8988T (cell line): ENCODE results near the gene BMPR1B.
A peak's percentile ranks its signal among the peaks of the same experiment; 100 is the strongest.
"Not testable (repeated sequence)": the region's sequence is repeated elsewhere in the genome, so short reads cannot be mapped to it uniquely, and the experiment has no call there.

ENCODE experiments used
- DNase-seq: peaks from one replicate; pipeline ENCODE4 v3.0.0; 2011

BMPR1B gene

GRCh38 chr4:94763500-94763899 is 5.7 kb downstream of the BMPR1B start:
- DNase-seq: no peak

DNA sequence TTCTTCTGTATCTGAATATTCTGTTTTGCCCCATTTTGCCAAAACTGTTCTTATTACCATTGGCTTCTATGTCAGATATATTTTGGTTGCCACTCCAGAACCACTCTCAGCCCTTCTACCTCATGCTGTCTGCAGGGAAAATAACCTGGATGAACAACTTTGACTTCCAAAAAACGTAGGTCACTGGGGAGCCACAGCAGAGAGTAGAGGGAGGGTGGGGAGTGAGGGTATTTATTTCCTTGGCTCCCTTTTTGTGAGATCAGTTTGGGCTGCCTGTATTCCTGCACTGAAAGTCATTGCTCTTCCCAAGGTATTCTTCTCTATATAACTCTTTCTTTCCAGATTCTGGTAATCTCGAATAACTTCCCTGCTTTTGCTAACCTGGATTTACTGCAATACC is 6.3 kb downstream of the BMPR1B start:
- DNase-seq: no peak

DNA sequence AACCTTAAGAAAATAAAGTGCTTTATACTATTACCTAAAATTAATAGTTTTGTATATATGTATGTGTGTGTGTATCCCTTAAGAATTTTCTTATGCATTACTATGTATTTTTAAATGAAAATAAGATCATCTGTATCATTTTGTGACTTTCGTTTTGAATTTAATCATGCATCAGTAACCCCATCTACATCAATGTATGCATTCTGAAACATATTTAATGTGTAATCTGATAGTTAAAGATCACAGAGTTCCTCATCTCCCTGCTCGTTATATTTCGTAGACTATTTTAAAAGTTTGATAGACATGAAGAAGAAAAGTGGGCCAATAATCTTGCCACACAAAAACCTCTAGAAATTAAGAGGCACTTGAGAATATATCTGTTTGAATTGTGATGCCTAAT is 7.4 kb downstream of the BMPR1B start:
- DNase-seq: no peak

DNA sequence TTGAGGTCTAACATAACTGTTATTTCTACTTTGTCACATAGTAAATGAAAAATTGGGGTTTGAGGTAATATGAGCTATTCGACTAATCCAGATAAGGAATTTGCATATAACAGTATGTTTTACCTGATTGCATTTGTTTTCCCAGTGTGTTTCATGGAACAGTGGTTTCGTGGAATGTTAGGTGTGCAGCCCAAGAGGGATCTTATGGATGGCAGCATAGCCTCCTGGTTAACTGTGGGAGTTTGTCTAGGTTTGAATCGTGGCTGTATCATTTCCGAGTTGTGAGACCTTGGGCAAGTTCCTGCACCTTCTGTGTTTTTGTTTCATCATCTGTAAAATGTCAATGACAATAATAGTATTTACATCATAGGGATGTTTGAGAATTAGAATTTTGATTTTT is 7.9 kb downstream of the BMPR1B start:
- DNase-seq: no peak

DNA sequence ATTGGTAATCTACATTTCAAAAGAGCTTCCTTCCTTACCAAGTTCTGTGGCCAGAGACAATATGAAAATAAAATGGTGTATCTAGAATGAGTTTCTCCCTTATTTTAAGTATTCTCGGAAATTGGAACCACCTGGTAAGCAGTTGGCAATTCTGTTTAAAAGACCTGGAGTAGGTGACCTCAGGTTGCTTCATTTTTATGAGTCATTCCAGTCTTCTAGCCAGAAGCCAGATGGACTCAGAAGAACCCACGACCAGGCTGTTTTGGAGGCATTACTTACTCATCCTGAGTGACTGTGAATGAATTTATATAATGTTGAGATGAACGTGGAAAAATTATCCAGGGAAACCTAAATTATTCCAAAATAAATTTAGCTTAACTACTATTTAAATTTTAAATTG is 9.1 kb downstream of the BMPR1B start:
- no peak for DNase-seq

- no peak for DNase-seq
These were observed 9.7 kb downstream of the BMPR1B start for GRCh38 chr4:94767446-94767845.

DNA sequence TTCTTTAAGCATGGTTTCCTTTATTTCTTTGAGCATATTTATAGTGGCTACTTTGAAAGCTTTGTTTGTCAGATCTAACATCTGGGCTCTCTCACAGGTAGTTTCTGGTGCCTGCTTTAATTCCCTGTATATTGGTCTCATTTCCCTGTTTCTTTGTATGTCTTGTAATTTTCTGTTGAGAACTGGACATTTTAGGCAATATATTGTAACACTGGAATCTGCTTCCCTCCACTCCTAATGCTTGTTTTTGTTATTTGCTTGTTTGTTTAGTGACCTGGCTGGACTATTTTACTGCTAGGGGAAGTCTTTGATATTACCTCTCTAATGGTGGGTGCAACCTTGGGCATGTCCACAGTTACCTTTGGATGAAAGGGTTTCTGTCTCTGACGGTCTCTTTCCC is 25.0 kb downstream of the BMPR1B start:
- DNase-seq: no peak

GRCh38 chr4:94791701-94792100 is 33.9 kb downstream of the BMPR1B start:
- DNase-seq: no peak

DNA sequence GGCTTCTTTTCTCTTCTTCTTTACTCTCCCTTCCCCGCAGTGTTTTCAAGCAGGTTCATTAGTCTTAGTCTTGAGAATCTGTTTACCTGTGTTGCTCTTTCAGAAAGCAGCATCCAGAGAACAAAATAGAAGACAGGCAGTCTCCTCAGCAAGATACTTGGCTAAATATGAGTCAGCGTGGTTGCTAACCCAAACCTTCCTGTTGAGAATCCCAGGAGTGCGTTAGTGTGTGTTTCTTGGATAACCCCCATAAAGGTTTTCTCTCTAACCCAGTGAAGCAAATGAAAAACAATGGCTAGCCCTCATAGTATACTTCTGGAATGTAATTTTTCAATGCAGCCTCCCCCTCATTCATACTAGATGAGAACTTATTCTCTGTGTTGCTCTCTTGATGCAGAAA is 41.1 kb downstream of the BMPR1B start:
- DNase-seq: no peak

DNA sequence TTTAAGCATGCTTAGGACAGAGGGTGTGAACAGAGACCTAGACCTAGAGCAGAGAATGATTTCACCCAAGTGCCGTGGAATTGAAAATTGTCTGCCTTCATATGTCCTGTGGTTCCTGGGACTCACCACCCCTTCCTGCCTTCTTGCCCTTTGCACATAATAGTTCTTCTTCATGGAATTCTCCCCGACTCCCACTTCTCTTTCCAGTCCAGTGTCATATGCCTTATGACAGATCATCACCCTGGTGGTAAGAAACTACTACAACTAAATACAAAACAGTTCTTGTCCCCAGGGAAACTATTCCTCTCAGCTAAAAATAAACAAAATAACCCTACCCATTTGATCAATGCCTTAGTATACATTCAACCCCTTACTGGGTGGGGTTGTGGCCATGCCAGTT is 43.3 kb downstream of the BMPR1B start:
- no peak for DNase-seq

DNA sequence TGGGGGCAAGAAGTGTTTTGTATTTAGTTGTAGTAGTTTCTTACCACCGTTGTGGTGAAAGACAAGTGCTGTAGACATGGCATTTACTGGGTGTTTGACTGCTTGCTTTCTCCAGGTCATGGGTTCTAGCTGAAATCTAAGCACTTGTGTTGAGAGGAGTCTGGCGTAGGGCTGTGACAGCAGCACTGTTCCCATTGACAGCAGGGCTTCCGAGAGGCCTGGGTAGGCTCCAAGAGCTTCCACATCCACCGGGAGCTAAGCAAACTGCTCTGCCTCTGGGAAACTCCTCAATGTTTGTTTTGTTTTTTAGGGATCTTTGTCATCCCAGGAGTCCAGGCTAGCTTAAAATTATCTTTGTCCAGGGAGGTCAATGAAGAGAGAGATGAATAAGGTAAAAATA is 44.3 kb downstream of the BMPR1B start:
- DNase-seq: no peak

DNA sequence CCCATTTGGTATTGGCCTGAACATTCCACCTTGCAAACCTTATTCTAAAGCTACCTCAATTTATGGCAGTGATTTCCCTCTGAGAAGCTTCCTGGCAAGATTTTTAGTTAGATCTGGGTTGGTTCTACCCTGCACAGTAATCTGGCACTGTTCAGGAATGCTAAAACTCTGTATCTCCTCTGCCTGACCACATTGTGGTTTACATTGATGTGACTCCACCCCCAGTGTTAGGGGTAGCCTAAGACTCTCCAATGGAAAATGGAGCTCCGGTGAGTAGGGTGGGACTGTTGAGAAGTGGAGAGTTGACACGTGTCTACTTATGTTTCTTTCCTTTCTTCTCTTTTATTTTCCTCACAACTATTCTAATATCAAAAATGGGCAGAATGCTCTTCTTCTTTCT is 45.4 kb downstream of the BMPR1B start:
- DNase-seq: no peak

- no peak for DNase-seq
These were observed 46.9 kb downstream of the BMPR1B start for GRCh38 chr4:94804650-94805049.

DNA sequence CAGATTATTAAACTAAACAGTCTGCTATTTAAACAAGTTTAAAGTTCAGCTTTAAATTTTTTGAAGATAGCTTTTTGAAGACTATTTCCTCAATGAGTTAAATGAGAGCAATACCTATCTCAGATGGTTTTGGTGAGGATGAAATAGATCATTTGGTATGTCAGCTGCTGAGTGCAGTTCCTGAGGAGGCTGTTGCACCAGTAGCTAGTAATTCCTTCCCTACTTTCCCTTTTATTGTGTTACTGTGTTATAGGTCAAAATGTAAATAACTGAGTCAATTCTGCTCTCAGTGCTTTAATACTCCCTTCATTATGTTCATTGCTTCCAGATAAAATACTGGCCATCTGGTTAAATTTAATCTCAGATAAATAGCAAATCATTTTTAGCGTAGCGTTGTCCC is 48.6 kb downstream of the BMPR1B start:
- DNase-seq: no peak

GRCh38 chr4:94811643-94812042 is 53.9 kb downstream of the BMPR1B start:
- no peak for DNase-seq

- no peak for DNase-seq
These were observed 55.5 kb downstream of the BMPR1B start for GRCh38 chr4:94813221-94813620.

GRCh38 chr4:94814237-94814636 is 56.5 kb downstream of the BMPR1B start:
- no peak for DNase-seq

- DNase-seq: no peak
These were observed 61.8 kb downstream of the BMPR1B start for GRCh38 chr4:94819371-94820168.

- DNase-seq: no peak
These were observed 68.5 kb downstream of the BMPR1B start for GRCh38 chr4:94826206-94826605.

GRCh38 chr4:94827481-94828110 is 69.8 kb downstream of the BMPR1B start:
- DNase-seq: peak; percentile 7

DNA sequence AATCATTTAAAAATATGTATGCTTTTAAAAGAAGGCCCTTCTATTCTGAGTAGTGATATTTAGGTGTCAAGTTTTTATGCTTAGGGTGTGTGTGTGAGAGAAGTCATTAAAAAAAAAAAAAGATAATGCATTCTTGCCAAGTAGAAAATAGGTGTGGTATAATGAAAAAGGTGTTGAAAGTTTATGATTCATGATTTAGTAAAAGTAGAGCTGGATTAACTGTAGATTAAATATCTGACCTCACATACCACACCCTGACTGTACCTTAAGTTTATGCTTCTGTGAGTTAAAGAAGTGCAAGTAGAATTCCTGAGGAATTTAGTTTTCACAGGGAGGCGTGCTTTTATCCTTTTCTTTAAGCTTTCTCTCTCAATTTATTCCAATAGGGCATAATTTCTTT is 71.1 kb downstream of the BMPR1B start:
- no peak for DNase-seq

- DNase-seq: no peak
These were observed 73.9 kb downstream of the BMPR1B start for GRCh38 chr4:94831607-94832006.

DNA sequence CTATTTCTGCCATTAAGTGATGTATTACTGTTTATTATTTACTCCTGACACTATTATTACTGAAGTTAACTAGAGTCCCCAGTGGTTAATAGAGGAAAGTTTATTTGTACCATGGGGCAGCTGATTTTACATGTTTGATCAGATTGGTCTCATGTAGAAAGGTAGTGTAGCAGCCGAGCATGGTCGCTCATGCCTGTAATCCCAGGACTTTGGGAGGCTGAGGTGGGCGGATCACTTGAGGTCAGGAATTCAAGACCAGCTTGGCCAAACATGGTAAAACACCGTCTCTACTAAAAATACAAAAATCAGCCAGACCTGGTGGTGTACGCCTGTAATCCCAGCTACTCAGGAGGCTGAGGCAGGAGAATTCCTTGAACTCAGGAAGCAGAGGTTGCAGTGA is 74.6 kb downstream of the BMPR1B start:
- DNase-seq: not testable (repeated sequence)

GRCh38 chr4:94833394-94833793 is 75.6 kb downstream of the BMPR1B start:
- DNase-seq: no peak

GRCh38 chr4:94834501-94834900 is 76.7 kb downstream of the BMPR1B start:
- no peak for DNase-seq
